ENCODE data around the gene SLC2A6.
"Not testable (repeated sequence)": the region's sequence is repeated elsewhere in the genome, so short reads cannot be mapped to it uniquely, and the experiment has no call there.

DNA sequence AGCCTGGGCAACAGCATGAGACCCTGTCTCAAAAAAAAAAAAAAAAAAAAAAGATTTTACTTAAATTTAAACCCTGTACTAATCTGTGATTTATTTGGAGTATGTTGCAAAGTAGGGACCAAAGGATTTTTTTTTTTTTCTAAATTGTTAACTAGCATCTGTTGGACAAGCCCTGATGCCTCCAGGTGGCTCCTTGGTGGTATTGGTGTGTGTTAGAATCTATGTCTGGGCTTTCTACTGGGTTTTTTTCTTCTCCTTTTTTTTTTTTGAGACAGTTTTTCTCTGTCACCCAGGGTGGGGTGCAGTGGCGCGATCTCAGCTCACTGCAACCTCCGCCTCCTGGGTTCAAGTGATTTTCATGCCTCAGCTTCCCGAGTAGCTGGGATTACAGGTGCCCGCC is 27.0 kb downstream of the SLC2A6 start:
- TF ChIP-seq, protein P1, sequence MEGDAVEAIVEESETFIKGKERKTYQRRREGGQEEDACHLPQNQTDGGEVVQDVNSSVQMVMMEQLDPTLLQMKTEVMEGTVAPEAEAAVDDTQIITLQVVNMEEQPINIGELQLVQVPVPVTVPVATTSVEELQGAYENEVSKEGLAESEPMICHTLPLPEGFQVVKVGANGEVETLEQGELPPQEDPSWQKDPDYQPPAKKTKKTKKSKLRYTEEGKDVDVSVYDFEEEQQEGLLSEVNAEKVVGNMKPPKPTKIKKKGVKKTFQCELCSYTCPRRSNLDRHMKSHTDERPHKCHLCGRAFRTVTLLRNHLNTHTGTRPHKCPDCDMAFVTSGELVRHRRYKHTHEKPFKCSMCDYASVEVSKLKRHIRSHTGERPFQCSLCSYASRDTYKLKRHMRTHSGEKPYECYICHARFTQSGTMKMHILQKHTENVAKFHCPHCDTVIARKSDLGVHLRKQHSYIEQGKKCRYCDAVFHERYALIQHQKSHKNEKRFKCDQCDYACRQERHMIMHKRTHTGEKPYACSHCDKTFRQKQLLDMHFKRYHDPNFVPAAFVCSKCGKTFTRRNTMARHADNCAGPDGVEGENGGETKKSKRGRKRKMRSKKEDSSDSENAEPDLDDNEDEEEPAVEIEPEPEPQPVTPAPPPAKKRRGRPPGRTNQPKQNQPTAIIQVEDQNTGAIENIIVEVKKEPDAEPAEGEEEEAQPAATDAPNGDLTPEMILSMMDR (IDR thresholded peaks at IDR 0.05; ENCODE audit: low read depth, low read length): not testable (repeated sequence)
- not testable (repeated sequence) for TF ChIP-seq POLR2A (IDR thresholded peaks at IDR 0.05; ENCODE audit: extremely low read depth, insufficient read length); MYC (IDR thresholded peaks at IDR 0.05; ENCODE audit: low read depth, low read length)
